Right lobe of liver (tissue), 6 donors: ENCODE results near the gene ARMH4. TPM values are rescaled to one million over a fixed set of nuclear protein-coding genes. Genes with fewer than 3 reads are reported as not detected.
A peak's percentile ranks its signal among the peaks of the same experiment; 100 is the strongest.

Experiments used
- ATAC-seq, 4 donors: fragments of 200-7000 bp; cut with Tn5 transposase; one replicate each; pipeline ENCODE4 v1.9.1; 2020; ENCODE audit warnings: mild to moderate bottlenecking in 4 of 4, moderate library complexity in 4 of 4
- DNase-seq, 3 donors: peaks; one replicate each; pipeline ENCODE4 v3.0.0-alpha.2; 2020
- H3K27ac ChIP-seq, 3 donors: fragments of 200-600 bp; one replicate each; pipeline ENCODE4 v1.8.0; 2022
- H3K27me3 ChIP-seq, 2 donors: fragments of 200-600 bp; one replicate each; pipeline ENCODE4 v1.8.0; 2022
- H3K36me3 ChIP-seq, 4 donors: fragments of 200-600 bp; sonication (generic) in 1 of 4; one replicate each; pipeline versions ENCODE4 v1.5.1 to v1.8.0; 2017 to 2022; ENCODE audit warnings: control low read depth in 1 of 4
- H3K4me1 ChIP-seq, 4 donors: fragments of 200-600 bp; sonication (generic) in 1 of 4; one replicate each; pipeline versions ENCODE4 v1.5.1 to v1.8.0; 2017 to 2022; ENCODE audit warnings: control low read depth in 1 of 4
- H3K4me3 ChIP-seq, 3 donors: fragments of 200-600 bp; one replicate each; pipeline ENCODE4 v1.8.0; 2022
- H3K9me3 ChIP-seq, 4 donors: fragments of 200-600 bp; sonication (generic) in 1 of 4; one replicate each; pipeline versions ENCODE4 v1.5.1 to v1.8.0; 2017 to 2022; ENCODE audit warnings: control low read depth in 1 of 4
- POLR2A ChIP-seq: fragments of 450-650 bp; IDR thresholded peaks from one replicate; pipeline ENCODE4 v1.6.1; 2017; ENCODE audit warnings: antibody characterized with exemption, mild to moderate bottlenecking
- WGBS: methylation state at CpG from one replicate; pipeline ENCODE4 v1.1.6; 2018; ENCODE audit warnings: low coverage, low lambda C conversion rate; ENCODE audit not compliant: insufficient coverage; ENCODE audit errors: missing lambda C conversion rate; 5-methylcytosine and 5-hydroxymethylcytosine counted together
- intact Hi-C, 2 donors: fragments of 100-400 bp; cut with DNase I; formaldehyde crosslinking; loops; one replicate each; pipeline versions ENCODE4 v1.11.2 to v1.14.1; 2022
- long read RNA-seq: library from polyadenylated mRNA; unstranded; transcript quantifications from one replicate; pipeline ENCODE4 v2.0.0, GENCODE V29; 2019
- total RNA-seq, 6 experiments: library from RNA; depleted of rRNA in 2 of 6; stranded (reverse); fragments of >200 nt in 2 of 6; fragmentation: NEBNext Ultra II Directional in 3 of 6; extraction: Animal tissue kit (Norgen Biotek cat#: 25700) in 3 of 6; gene quantifications; one replicate each; pipeline versions ENCODE4 v1.1.0 to v1.2.4, GENCODE V29; 2016 to 2023
- TF ChIP-seq, protein P1 (sequence below), 4 donors: fragments of 200-600 bp in 3 of 4; fragments of 450-650 bp in 1 of 4; IDR thresholded peaks; one replicate each; pipeline versions ENCODE4 v1.5.1 to v1.8.0; 2016 to 2022; ENCODE audit warnings: antibody characterized with exemption in 4 of 4, mild to moderate bottlenecking in 2 of 4
- donor health status: DM: no; HTN: yes; CAD: no.
- donor health status: DM: no; HTN: no; CAD: no.
- donor health status: DM: no; HTN: no; CAD: no.
- donor health status: DM: no; HTN: yes; CAD: no.
- donor health status: DM: no; HTN: yes; CAD: no.

ARMH4 gene, protein sequence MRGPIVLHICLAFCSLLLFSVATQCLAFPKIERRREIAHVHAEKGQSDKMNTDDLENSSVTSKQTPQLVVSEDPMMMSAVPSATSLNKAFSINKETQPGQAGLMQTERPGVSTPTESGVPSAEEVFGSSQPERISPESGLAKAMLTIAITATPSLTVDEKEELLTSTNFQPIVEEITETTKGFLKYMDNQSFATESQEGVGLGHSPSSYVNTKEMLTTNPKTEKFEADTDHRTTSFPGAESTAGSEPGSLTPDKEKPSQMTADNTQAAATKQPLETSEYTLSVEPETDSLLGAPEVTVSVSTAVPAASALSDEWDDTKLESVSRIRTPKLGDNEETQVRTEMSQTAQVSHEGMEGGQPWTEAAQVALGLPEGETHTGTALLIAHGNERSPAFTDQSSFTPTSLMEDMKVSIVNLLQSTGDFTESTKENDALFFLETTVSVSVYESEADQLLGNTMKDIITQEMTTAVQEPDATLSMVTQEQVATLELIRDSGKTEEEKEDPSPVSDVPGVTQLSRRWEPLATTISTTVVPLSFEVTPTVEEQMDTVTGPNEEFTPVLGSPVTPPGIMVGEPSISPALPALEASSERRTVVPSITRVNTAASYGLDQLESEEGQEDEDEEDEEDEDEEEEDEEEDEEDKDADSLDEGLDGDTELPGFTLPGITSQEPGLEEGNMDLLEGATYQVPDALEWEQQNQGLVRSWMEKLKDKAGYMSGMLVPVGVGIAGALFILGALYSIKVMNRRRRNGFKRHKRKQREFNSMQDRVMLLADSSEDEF
- 1 to 10 TPM in 2 of 6 experiments, under 1 TPM in 4; 0.25 to 2.1 (median 0.62) TPM for total RNA-seq
- long read RNA-seq, partial matches to known transcripts = 0 of 2 reads
- long read RNA-seq, other reads (novel, unspliced or antisense) = 2 of 2 reads

DNA sequence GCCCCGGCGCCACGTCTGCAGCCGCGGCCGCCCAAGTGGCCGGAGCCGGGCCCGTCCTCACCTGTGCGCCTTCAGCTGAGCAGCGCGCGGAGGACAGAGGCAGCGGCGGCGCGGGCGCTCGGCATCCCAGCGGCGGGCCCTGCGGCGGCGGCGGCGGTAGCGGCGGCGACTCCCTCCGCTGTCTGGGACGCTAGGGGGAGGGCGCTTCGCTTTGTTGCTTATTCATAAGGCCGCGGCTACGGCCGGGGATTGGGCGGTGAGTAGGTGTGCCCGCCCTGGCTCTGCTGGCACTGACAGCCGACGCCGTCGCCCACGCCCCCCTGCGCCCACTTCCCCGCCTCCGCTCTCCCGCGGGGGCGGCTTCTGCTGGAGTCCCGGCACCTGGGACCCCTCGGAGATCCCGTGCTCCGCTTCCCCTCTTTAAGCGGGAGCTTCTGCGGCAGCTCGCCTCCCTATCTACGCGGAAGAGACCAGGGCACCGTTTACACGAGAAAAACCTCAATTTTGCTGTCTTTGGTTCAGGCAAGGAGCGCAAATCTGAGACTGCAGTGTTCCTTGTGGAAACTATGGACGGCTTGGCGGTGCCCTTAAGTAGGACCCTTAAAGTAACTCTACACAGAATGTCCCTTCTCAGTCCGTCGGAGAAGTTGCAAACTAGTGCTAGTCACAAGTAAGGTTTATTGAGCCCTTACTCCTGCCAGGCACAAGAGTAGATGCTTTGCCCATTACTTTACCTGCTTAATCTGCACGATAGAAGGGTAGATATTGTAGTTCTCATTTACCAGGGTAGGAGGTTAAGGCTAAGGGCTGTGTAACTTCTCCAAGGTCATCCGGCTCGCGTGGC is at the start of gene ARMH4:
Gene ARMH4, minus strand, starts transcription at position 200 of the 844 bp plus-strand sequence. CDS start 12,855 bp downstream, outside the sequence.
- Histone ChIP-seq H3K4me1 (peaks cover 0 to 10% (median 3%) of the 10 kb centered on the region in 4 donors), H3K27me3 (no peaks in the 10 kb centered on the region), H3K9me3 (no peaks in the 10 kb centered on the region), H3K27ac (peak within 1 kb of the TSS in 1 of 3 donors; percentile 22), H3K36me3 (no peaks in the 10 kb centered on the region), H3K4me3 (peak within 1 kb of the TSS; percentile 72 to 91 (median 79))
- WGBS = 6% methylated on average over 9 of the region's 70 CpGs
- DNase-seq (peak; percentile 90 to 93 (median 91)), ATAC-seq (peak; percentile 99)
- peak; percentile 37 for TF ChIP-seq POLR2A
- TF ChIP-seq, protein P1, sequence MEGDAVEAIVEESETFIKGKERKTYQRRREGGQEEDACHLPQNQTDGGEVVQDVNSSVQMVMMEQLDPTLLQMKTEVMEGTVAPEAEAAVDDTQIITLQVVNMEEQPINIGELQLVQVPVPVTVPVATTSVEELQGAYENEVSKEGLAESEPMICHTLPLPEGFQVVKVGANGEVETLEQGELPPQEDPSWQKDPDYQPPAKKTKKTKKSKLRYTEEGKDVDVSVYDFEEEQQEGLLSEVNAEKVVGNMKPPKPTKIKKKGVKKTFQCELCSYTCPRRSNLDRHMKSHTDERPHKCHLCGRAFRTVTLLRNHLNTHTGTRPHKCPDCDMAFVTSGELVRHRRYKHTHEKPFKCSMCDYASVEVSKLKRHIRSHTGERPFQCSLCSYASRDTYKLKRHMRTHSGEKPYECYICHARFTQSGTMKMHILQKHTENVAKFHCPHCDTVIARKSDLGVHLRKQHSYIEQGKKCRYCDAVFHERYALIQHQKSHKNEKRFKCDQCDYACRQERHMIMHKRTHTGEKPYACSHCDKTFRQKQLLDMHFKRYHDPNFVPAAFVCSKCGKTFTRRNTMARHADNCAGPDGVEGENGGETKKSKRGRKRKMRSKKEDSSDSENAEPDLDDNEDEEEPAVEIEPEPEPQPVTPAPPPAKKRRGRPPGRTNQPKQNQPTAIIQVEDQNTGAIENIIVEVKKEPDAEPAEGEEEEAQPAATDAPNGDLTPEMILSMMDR (IDR thresholded peaks at IDR 0.05) = peak in 3 of 4 donors; percentile 24 to 43 (median 36)
- intact Hi-C loops = loop anchor here in 1 of 2 donors (10.0 kb wide), 1 partner anchor 47 kb away; no protein-coding TSS in a partner anchor

GRCh38 chr14:58200846-58201245 is 48.8 kb upstream of the ARMH4 start:
- H3K4me3 ChIP-seq = peak overlapping the region; percentile 80 to 98 (median 95)
- H3K27me3 ChIP-seq = no peaks in the 10 kb centered on the region
- no peaks in the 10 kb centered on the region for H3K9me3 ChIP-seq
- H3K36me3 ChIP-seq = peaks cover 0 to 10% (median 0%) of the 10 kb centered on the region in 4 donors
- DNase-seq (no peak), ATAC-seq (no peak)
- intact Hi-C loops = no loop called here
- no peak for TF ChIP-seq POLR2A
- TF ChIP-seq, protein P1 (IDR thresholded peaks at IDR 0.05) = no peak
- H3K4me1 ChIP-seq = peaks cover 0 to 10% (median 1%) of the 10 kb centered on the region in 4 donors
- peak overlapping the region in 2 of 3 donors; percentile 89 to 91 for H3K27ac ChIP-seq
- 0% methylated on average over 2 of the region's 2 CpGs for WGBS

GRCh38 chr14:58200480-58200841 is 48.4 kb upstream of the ARMH4 start:
- Histone ChIP-seq H3K4me1 (peaks cover 0 to 10% (median 1%) of the 10 kb centered on the region in 4 donors), H3K27me3 (no peaks in the 10 kb centered on the region), H3K27ac (peak overlapping the region; percentile 74 to 91 (median 89)), H3K36me3 (peaks cover 0 to 10% (median 0%) of the 10 kb centered on the region in 4 donors), H3K4me3 (peak overlapping the region; percentile 80 to 98 (median 95)), H3K9me3 (no peaks in the 10 kb centered on the region)
- no peak for TF ChIP-seq POLR2A
- TF ChIP-seq, protein P1 (IDR thresholded peaks at IDR 0.05) = no peak
- intact Hi-C loops = no loop called here
- WGBS = 0% methylated on average over 11 of the region's 11 CpGs
- DNase-seq = no peak
- peak in 1 of 4 donors; percentile 7 for ATAC-seq
